D341Med (cell line): ENCODE measurements around the gene CENPM.

Experiments
- DNase-seq: peaks from one replicate; pipeline ENCODE4 v3.0.0; 2012; ENCODE audit warnings: low spot score

Gene CENPM, protein sequence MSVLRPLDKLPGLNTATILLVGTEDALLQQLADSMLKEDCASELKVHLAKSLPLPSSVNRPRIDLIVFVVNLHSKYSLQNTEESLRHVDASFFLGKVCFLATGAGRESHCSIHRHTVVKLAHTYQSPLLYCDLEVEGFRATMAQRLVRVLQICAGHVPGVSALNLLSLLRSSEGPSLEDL

DNA sequence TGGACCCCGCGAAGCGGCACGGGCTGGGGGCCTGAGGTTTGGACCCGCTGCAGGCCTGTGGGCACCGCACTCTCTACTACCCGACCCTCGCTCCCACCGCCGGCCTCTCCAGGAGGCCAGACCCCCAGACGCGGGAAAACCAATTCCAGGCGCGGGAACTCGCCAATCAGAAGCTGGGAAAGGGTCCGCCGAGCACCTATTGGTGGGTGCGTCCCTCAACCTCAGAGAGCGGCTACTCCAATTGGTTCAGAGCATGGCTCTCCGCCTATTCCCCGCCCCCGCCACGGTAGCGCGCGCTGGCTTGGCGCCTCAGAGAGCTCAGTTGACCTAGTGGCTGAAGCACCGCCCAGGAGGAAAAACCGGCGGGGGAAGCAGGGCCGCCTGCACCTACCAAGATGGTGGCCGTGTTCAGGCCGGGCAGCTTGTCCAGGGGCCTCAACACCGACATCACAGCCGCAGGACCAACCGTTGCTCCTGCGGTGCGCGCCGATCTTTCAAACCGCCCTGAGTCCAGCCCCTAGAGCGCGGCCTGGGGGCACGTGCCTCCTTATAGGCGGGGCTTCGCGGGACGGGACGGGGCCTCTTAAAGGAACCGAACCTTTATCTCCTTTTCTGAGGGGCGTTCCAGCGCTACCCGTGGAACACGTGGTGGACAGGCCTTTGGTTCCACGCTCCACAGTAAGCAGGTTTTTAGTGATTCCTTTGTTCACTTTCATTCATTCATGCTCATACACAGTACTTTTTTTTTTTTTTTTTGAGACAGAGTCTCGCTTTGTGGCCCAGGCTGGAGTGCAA lies at the start of gene CENPM:
Gene CENPM (minus strand): TSS at position 524 of the 795 bp plus-strand sequence. CDS start 76 bp downstream, at position 448.
- DNase-seq = peak; percentile 94

DNA sequence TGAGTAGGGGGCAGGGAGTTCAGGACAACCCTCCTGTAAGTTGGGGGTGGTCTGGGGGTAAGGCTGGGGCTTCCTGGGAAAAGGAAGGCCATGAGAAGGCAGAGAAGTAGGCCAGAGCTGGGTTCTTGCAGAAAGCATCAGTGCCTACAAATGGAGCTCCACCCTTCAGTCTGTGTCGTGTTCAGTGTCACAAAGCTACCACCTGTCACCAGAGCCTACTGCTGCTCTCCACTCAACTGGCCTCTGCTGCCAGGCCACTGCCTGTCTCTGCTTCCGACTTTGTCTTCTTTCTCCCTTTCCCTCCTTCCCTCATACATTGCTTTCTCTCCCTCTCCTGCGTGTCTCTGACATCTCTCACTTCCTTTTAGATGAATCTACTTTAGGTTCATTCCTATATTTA lies 48.3 kb upstream of the CENPM start:
- peak; percentile 14 for DNase-seq

DNA sequence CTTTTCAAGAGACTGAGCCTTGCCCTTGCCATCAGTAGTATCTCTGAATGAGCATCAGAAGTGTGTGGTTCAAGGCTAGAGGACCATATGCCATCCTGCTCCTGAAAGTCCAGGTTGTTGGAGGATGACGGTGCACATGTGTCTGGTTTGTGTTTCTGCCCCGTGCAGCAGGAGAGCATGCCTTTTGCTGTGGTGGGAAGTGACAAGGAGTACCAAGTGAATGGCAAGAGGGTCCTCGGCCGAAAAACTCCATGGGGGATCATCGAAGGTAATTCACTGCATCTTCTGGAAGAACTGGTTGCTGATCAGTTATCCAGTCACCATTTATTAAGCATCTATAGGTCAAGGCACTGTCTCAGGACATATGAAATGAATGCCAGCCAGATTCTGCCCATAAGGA lies 45.5 kb upstream of the CENPM start:
- DNase-seq = peak; percentile 10

DNA sequence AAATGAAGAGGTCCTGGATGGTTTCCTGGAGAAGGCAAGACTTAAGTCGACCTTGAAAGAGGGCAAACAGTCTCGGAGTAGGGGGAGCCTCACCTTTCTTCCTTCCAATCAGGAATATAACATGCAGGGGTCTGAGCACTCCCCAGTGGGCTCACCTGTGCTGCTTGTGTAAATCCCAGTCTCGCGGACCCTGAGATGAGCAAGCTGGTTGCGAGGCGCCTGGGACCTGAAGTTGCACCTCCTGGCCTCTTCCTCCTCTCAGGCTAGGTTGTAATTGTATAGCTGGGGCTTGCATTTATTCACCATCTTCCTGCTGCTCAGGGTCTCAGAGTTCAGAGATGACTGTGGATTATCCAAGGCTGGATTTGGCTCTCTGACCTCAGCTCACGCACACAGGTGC lies 44.2 kb upstream of the CENPM start:
- peak; percentile 8 for DNase-seq

DNA sequence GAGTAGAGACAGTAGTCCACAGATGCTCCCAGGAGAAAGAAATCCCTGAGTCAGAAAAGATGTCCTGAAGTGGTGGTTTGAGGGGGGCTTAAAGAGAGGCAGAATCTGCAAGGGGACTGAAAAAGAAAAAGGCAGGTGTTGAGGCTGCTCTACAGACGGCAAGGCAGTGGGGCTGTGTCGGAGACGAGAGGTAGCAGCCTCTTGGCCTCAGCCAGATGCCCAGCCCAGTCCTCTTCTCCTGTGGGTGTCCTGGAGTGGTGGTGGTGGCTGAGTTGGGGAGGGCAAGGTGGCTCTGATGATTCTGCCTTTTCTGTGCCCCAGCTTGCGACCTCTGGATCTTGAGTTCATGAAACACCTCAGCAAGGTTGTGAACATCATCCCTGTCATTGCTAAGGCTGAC lies 42.3 kb upstream of the CENPM start:
- peak; percentile 15 for DNase-seq

- DNase-seq = peak; percentile 7
Observed at GRCh38 chr22:41987276-41987675, 40.3 kb upstream of the CENPM start.

- no peak for DNase-seq
Observed at GRCh38 chr22:41983513-41984405, 36.8 kb upstream of the CENPM start.

GRCh38 chr22:41982865-41983264 lies 35.9 kb upstream of the CENPM start:
- no peak for DNase-seq

- no peak for DNase-seq
Observed at GRCh38 chr22:41979423-41980250, 32.7 kb upstream of the CENPM start.

GRCh38 chr22:41978732-41979131 lies 31.8 kb upstream of the CENPM start:
- no peak for DNase-seq

DNA sequence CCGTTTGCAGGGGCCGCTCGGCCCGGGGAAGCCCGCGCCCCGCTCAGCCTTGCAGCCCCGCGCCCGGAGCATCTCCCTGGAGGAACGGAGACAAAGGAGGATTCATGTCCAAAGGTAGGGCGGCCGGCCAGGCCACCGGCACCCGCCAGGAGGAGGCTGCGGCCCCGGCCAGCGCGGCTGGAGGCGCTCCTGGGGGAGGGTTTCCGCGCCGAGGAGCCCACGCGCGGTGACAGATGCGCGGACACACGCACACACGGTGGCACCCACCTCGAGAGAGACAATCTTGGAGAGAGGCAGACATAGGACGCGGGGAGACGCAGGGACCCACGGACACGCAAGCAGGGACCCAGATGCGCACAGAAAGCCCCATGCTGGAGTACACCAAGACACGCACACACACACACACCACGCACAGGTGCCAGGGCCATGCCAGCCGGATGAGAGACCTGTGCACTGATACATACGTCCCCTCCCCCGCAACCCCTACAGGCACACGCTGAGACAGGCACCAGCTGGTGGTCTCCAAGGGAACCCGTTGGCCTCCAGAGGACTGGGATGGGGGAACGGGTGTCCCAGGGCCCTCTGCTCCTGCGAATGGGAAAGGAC lies 30.1 kb upstream of the CENPM start:
- DNase-seq = peak; percentile 66

DNA sequence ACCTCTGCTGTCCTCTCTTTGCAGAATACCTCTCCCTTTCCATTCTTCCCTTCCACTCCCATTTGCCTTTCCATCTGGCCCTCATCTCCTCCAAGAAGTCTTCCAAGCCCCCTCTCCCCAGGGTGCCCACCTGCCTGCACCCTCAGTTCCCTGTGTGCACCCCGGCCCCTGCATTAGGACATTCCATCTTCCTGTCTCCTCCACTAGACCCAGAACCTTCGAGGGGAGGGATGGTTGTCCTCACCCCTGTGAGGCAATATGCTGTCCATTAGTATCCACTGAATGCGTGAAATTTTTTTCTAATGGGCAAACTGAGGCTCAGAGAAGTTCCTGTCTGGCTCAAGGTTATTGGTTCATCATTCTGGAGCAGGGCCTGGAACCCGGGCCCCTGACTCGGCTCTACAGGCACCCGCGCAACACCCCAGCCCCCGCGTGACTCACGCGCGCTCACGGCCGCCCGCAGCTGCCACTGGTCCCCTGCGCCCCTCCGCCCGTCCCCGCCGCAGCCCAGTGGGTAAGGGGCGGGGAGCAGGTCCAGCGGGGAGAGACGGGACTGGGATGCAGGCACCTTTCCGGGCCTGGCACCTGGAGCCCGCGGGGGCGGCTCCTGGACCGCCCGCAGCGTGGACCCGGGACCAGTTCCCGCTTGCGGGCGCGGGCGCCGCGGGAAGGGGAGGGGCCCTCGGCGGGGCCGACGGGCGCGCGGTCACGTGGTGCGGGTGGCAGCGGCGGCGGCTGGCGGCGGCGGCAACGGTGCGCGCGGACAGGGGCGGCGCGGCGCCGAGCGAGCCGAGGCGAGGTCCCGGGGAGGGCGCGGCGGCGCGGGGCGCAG lies 29.3 kb upstream of the CENPM start:
- DNase-seq = peak; percentile 92

- DNase-seq = no peak
Observed at GRCh38 chr22:41975299-41976069, 28.5 kb upstream of the CENPM start.

GRCh38 chr22:41974691-41975290 lies 27.8 kb upstream of the CENPM start:
- no peak for DNase-seq

DNA sequence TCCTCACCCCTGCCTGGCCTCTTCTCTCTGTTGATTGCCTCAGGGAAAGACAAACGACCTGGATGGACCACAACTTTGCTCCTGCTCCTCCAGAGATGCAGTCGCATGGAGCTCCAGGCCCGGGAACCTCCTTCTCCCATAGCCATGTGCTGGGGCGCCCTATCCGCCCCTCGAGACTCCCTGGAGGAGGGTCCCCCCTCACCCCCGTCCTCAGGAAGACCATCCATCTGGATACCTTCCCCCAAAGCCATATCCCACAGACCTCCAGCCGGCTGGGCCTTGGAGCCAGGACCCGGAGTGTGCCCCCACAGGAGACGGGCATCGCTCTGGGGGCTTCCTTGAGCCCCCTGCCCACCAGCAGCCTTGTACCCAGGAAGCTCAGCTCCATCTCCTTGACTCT lies 24.5 kb upstream of the CENPM start:
- no peak for DNase-seq

DNA sequence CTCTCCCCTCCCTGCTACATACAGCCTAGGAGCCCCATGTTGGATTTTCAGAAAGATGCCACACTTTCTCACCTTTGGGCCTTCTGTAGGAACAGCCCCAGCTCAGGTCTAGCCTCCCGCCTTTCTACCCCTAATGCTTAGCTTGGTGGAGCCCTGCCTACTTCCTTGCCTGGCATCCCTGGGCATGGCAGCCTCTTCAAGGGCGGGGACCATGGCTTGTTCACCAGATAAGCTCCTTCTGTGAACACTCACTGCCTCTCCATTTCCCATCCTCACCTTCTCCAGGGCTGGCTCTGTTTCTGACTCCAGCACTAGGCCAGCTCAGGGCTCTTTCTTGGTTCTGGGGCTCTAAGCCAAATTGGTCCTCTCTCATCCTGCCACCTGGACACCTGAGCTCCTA lies 23.6 kb upstream of the CENPM start:
- no peak for DNase-seq

- no peak for DNase-seq
Observed at GRCh38 chr22:41969110-41969646, 22.2 kb upstream of the CENPM start, which contains the start of gene SEPTIN3. SEPTIN3 (plus strand) TSS chr22:41969443; CDS start chr22:41971493, 2,050 bp downstream.

- DNase-seq = no peak
Observed at GRCh38 chr22:41968601-41969000, 21.6 kb upstream of the CENPM start.
